GM12878 (cell line): ENCODE measurements around the gene DDR2. TPM values are rescaled to one million over a fixed set of nuclear protein-coding genes. Genes with fewer than 3 reads are reported as not detected.

Experiments
- ATAC-seq: fragments of 200-7000 bp; cut with Tn5 transposase; 3 replicates; pipeline ENCODE4 v1.9.1; 2020; ENCODE audit warnings: mild to moderate bottlenecking, moderate library complexity
- BruUV-seq: library from RNA; stranded (reverse); fragments of 400-500 nt; replicated peaks from 2 replicates; lab custom pipeline; 2021; lab: Mats Ljungman, UMichigan
- CTCF ChIA-PET: fragments of 300-600 bp; sonication (Branson Sonifier 250); formaldehyde crosslinking; extraction: SDS; loops from one replicate; lab custom pipeline; 2021; ENCODE audit warnings: inconsistent platforms; lab: Yijun Ruan, JAX
- POLR2A ChIA-PET: fragments of 350-600 bp; formaldehyde crosslinking; extraction: SDS; loops from one replicate; lab custom pipeline; 2021; ENCODE audit warnings: inconsistent platforms; lab: Charles Lee
- RAD21 ChIA-PET: fragments of 300-600 bp; sonication (Branson Sonifier 250); formaldehyde crosslinking; loops from one replicate; lab custom pipeline; 2023; ENCODE audit warnings: antibody characterized with exemption; ENCODE audit not compliant: unreplicated experiment; lab: Charles Lee
- SMC1A ChIA-PET: fragments of 300-600 bp; sonication (Branson Sonifier 250); formaldehyde crosslinking; loops from one replicate; lab custom pipeline; 2023; ENCODE audit not compliant: unreplicated experiment, uncharacterized antibody; lab: Charles Lee
- DNase-seq: peaks from one replicate; pipeline ENCODE4 v3.0.0-alpha.2; 2011; ENCODE audit warnings: low read depth, low spot score
- FAIRE-seq: peaks from 3 replicates; lab custom pipeline; 2011; peaks lifted over from hg19 to GRCh38; lab: Jason Lieb, UNC
- H2AFZ ChIP-seq: 2 replicates; pipeline ENCODE4 v1.6.0; 2011; ENCODE audit warnings: low read depth, low read length, control low read depth; ENCODE audit not compliant: control insufficient read depth
- H3K27ac ChIP-seq: 2 replicates; pipeline ENCODE4 v1.5.1; 2011; ENCODE audit warnings: control low read depth; ENCODE audit not compliant: control insufficient read depth, insufficient read depth
- H3K27me3 ChIP-seq, 2 experiments: replicated peaks in 1 of 2; 2 replicates each; pipeline versions ENCODE4 v1.6.0 to v1.6.1; 2011; ENCODE audit warnings: low read length in 1 of 2; ENCODE audit not compliant: control insufficient read depth in 2 of 2, insufficient read depth in 2 of 2
- H3K36me3 ChIP-seq, 2 experiments: 2 replicates each; pipeline ENCODE4 v1.5.1; 2011; ENCODE audit warnings: low read length in 1 of 2; ENCODE audit not compliant: control insufficient read depth in 2 of 2, insufficient read depth in 2 of 2
- H3K4me1 ChIP-seq: 2 replicates; pipeline ENCODE4 v1.6.1; 2011; ENCODE audit warnings: mild to moderate bottlenecking, low read length, moderate library complexity, mixed read lengths; ENCODE audit not compliant: control insufficient read depth, insufficient read depth
- H3K4me2 ChIP-seq: 2 replicates; pipeline ENCODE4 v1.6.0; 2011; ENCODE audit warnings: control low read depth; ENCODE audit not compliant: control insufficient read depth, insufficient read depth
- H3K4me3 ChIP-seq: fragments of 200-600 bp; sonication (generic); 2 replicates; pipeline ENCODE4 v1.5.1; 2016
- H3K79me2 ChIP-seq: 2 replicates; pipeline ENCODE4 v1.6.0; 2011; ENCODE audit warnings: low read length; ENCODE audit not compliant: control insufficient read depth, insufficient read depth
- H3K9ac ChIP-seq: 2 replicates; pipeline ENCODE4 v1.8.0; 2011; ENCODE audit warnings: low read length, control low read depth, mixed read lengths; ENCODE audit not compliant: control insufficient read depth, insufficient read depth
- H3K9me3 ChIP-seq: replicated peaks from 3 replicates; pipeline ENCODE4 v1.5.1; 2011; ENCODE audit warnings: mild to moderate bottlenecking, low read length; ENCODE audit not compliant: control insufficient read depth, insufficient read depth
- H4K20me1 ChIP-seq: 2 replicates; pipeline ENCODE4 v1.6.0; 2011; ENCODE audit not compliant: control insufficient read depth, insufficient read depth
- EZH2 ChIP-seq: IDR thresholded peaks from 2 replicates; pipeline ENCODE4 v1.6.1; 2012; ENCODE audit warnings: low read depth, mild to moderate bottlenecking, control low read depth, inconsistent platforms, low read length, borderline replicate concordance; ENCODE audit not compliant: control insufficient read depth
- FOXK2 ChIP-seq: fragments of 450-650 bp; IDR thresholded peaks from 2 replicates; pipeline ENCODE4 v1.6.1; 2017; ENCODE audit warnings: mild to moderate bottlenecking, moderate library complexity
- NR2C2 ChIP-seq: IDR thresholded peaks from 2 replicates; pipeline ENCODE4 v1.6.1; 2011; ENCODE audit warnings: borderline replicate concordance, low read depth; ENCODE audit not compliant: control insufficient read depth, insufficient read length
- RBBP5 ChIP-seq: fragments of 200-600 bp; sonication (generic); conservative IDR thresholded peaks from 2 replicates; pipeline ENCODE4 v1.6.1; 2016
- WGBS: methylation state at CpG from one replicate; pipeline ENCODE4 v1.1.6; 2016; ENCODE audit warnings: low lambda C conversion rate; ENCODE audit not compliant: insufficient replicate concordance, insufficient coverage; ENCODE audit errors: missing lambda C conversion rate; 5-methylcytosine and 5-hydroxymethylcytosine counted together
- in situ Hi-C: fragments of 300-500 bp; cut with MboI; formaldehyde crosslinking; loops from 9 replicates; pipeline ENCODE4 v1.14.3; 2018; ENCODE audit warnings: mixed read lengths
- intact Hi-C: fragments of 100-400 bp; cut with micrococcal nuclease; formaldehyde crosslinking; loops from one replicate; pipeline ENCODE4 v1.14.2; 2022; ENCODE audit not compliant: unreplicated experiment
- polyA plus RNA-seq, 11 experiments: library from polyadenylated mRNA; depleted of rRNA in 4 of 11; unstranded in 6 of 11; stranded (reverse) in 5 of 11; fragments of >200 nt; fragmentation: Nextera tagmentation in 4 of 11; fragmentation: Illumina TruSeq in 1 of 11; extraction: Ambion mirVana in 4 of 11; extraction: Trizol in 1 of 11; gene quantifications; 1 replicate in 1 of 11; 2 replicates in 10 of 11; pipeline versions ENCODE4 v1.2.1 to v1.2.3, GENCODE V29; 2011 to 2016; ENCODE audit warnings: inconsistent platforms in 2 of 11, missing spikeins in 2 of 11, low read depth in 1 of 11
- total RNA-seq, 4 experiments: library from RNA; depleted of rRNA in 3 of 4; stranded (reverse); fragments of >200 nt in 3 of 4; fragmentation: Illumina TruSeq in 1 of 4; extraction: Trizol in 1 of 4; gene quantifications; 2 replicates each; pipeline versions ENCODE4 v1.2.1 to v1.2.3, GENCODE V29; 2013 to 2021
- TF ChIP-seq, protein P1 (sequence below): IDR thresholded peaks from 2 replicates; pipeline ENCODE4 v1.6.1; 2011; ENCODE audit warnings: low read depth, low read length, improper control_type of control experiment, borderline replicate concordance
- TF ChIP-seq, protein P2 (sequence below): IDR thresholded peaks from 2 replicates; pipeline ENCODE4 v1.6.1; 2011; ENCODE audit warnings: mild to moderate bottlenecking, low read depth, low read length, moderate library complexity; ENCODE audit not compliant: insufficient replicate concordance
- TF ChIP-seq, protein P3 (sequence below): fragments of 450-650 bp; IDR thresholded peaks from 2 replicates; pipeline ENCODE4 v1.6.1; 2016; ENCODE audit warnings: mild to moderate bottlenecking

The DDR2 gene
- total and polyA plus RNA-seq, 10 of the 15 experiments (the other 5 are each of a cell fraction or from before 2014, with no cell fraction given): 1.9 to 8.8 (median 5.5) TPM

DNA sequence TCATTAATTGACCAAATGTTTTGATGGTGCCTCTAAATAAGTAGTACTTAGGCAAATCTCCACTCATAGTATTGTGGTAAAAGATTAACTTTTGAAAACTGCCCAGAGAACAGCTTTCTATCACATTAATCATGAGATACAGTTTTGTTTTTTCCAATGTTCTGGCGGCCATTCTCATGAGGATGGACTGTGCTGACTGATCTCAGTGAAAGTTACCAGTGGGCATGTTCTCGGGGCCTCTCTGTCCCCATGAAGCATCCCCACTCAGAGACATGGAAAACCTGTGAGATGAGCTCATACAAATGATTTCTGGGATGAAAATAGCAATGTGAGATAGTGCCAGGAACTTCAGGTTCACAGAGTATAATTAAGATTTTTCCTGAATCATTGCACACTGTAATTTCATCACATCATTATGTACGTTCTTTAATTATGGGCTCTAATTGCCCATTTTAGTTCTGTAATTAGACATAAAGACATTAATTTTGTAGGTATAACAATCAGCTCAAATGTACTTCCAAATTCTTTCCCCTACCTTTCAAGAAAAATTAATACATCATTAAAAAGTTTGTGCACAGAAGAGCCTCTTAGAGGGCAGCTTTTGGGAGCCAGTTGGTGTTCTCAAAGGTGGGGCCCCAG lies 40.5 kb downstream of the DDR2 start:
- DNase-seq: no peak
- RAD21 ChIA-PET: no interaction called here
- no peaks in the 10 kb centered on the region for H4K20me1 ChIP-seq
- H3K4me3 ChIP-seq: no peak overlapping the region
- TF ChIP-seq, protein P1, sequence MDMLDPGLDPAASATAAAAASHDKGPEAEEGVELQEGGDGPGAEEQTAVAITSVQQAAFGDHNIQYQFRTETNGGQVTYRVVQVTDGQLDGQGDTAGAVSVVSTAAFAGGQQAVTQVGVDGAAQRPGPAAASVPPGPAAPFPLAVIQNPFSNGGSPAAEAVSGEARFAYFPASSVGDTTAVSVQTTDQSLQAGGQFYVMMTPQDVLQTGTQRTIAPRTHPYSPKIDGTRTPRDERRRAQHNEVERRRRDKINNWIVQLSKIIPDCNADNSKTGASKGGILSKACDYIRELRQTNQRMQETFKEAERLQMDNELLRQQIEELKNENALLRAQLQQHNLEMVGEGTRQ: no peak
- TF ChIP-seq RBBP5 (no peak), NR2C2 (no peak), EZH2 (no peak), FOXK2 (no peak)
- TF ChIP-seq, protein P2, sequence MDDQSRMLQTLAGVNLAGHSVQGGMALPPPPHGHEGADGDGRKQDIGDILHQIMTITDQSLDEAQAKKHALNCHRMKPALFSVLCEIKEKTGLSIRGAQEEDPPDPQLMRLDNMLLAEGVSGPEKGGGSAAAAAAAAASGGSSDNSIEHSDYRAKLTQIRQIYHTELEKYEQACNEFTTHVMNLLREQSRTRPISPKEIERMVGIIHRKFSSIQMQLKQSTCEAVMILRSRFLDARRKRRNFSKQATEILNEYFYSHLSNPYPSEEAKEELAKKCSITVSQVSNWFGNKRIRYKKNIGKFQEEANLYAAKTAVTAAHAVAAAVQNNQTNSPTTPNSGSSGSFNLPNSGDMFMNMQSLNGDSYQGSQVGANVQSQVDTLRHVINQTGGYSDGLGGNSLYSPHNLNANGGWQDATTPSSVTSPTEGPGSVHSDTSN: no peak
- TF ChIP-seq, protein P3, sequence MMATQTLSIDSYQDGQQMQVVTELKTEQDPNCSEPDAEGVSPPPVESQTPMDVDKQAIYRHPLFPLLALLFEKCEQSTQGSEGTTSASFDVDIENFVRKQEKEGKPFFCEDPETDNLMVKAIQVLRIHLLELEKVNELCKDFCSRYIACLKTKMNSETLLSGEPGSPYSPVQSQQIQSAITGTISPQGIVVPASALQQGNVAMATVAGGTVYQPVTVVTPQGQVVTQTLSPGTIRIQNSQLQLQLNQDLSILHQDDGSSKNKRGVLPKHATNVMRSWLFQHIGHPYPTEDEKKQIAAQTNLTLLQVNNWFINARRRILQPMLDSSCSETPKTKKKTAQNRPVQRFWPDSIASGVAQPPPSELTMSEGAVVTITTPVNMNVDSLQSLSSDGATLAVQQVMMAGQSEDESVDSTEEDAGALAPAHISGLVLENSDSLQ: no peak
- TF ChIP-seq, all 136 proteins: peak for 0
- H3K27ac ChIP-seq: no peak overlapping the region
- in situ Hi-C loops: no loop called here
- H3K4me1 ChIP-seq: no peaks in the 10 kb centered on the region
- BruUV-seq: no TSS peak
- WGBS: 69% methylated on average over 3 of the region's 3 CpGs
- ChIA-PET CTCF (interaction anchor here (1.3 to 1.4 kb wide), 2 partner anchors 10 to 12 kb away, joined by 3 read pairs; no protein-coding TSS in a partner anchor), SMC1A (interaction anchor here (0.9 to 2.4 kb wide), 3 partner anchors 11 to 59 kb away, joined by 3 to 7 read pairs (median 6); no protein-coding TSS in a partner anchor), POLR2A (interaction anchor here (0.7 kb wide), 1 partner anchor 29 kb away, joined by 3 read pairs; no protein-coding TSS in a partner anchor)
- H3K36me3 ChIP-seq: no peaks in the 10 kb centered on the region
- FAIRE-seq (no peak), ATAC-seq (no peak)
- H3K9me3 ChIP-seq: no peaks in the 10 kb centered on the region
- no peaks in the 10 kb centered on the region for H3K79me2 ChIP-seq
- no peak overlapping the region for H3K4me2 ChIP-seq
- intact Hi-C loops: no loop called here
- H3K27me3 ChIP-seq: no peaks in the 10 kb centered on the region
- no peak overlapping the region for H3K9ac ChIP-seq
- H2AFZ ChIP-seq: no peak overlapping the region
